Transverse colon (tissue), 4 donors: ENCODE data around the gene VWA3B. TPM values are rescaled to one million over a fixed set of nuclear protein-coding genes. Genes with fewer than 3 reads are reported as not detected.

Experiments used
- DNase-seq: peaks from one replicate; pipeline ENCODE4 v3.0.0-alpha.2; 2019
- H3K27ac ChIP-seq, 4 donors: fragments of 200-600 bp; sonication (generic); 2 replicates each; pipeline ENCODE4 v1.5.1; 2016 to 2018; ENCODE audit warnings: inconsistent platforms in 4 of 4
- H3K27me3 ChIP-seq: fragments of 200-600 bp; sonication (generic); 2 replicates; pipeline ENCODE4 v1.5.1; 2017; ENCODE audit warnings: inconsistent platforms
- H3K36me3 ChIP-seq, 4 donors: fragments of 200-600 bp; sonication (generic); 2 replicates each; pipeline ENCODE4 v1.5.1; 2017 to 2019; ENCODE audit warnings: inconsistent platforms in 4 of 4
- H3K4me1 ChIP-seq, 4 donors: fragments of 200-600 bp; sonication (generic); 2 replicates each; pipeline ENCODE4 v1.5.1; 2017 to 2020; ENCODE audit warnings: inconsistent platforms in 4 of 4
- H3K4me3 ChIP-seq, 4 donors: fragments of 200-600 bp; sonication (generic); 1 replicate in 1 of 4; 2 replicates in 3 of 4; pipeline versions ENCODE4 v1.5.1 to v1.6.1; 2017 to 2019; ENCODE audit warnings: inconsistent platforms in 4 of 4
- H3K9me3 ChIP-seq, 2 donors: fragments of 200-600 bp; sonication (generic); 2 replicates each; pipeline ENCODE4 v1.5.1; 2017 to 2019; ENCODE audit warnings: inconsistent platforms in 2 of 2
- EP300 ChIP-seq: sonication (generic); formaldehyde crosslinking; IDR thresholded peaks from one replicate; pipeline ENCODE4 v1.6.1; 2017; ENCODE audit warnings: antibody characterized with exemption, low read depth
- POLR2A ChIP-seq: fragments of 450-650 bp; IDR thresholded peaks from one replicate; pipeline ENCODE4 v1.6.1; 2016; ENCODE audit warnings: antibody characterized with exemption, mild to moderate bottlenecking, moderate library complexity
- POLR2AphosphoS5 ChIP-seq, 3 donors: sonication (generic); formaldehyde crosslinking; IDR thresholded peaks; one replicate each; pipeline ENCODE4 v1.6.1; 2016; ENCODE audit warnings: antibody characterized with exemption in 3 of 3
- WGBS, 2 donors: methylation state at CpG; one replicate each; pipeline ENCODE4 v1.1.5; 2018; ENCODE audit warnings: low coverage in 1 of 2; 5-methylcytosine and 5-hydroxymethylcytosine counted together
- in situ Hi-C, 4 donors: fragments of 200-750 bp; cut with MboI; loops; one replicate each; pipeline versions ENCODE4 v1.15.0 to v1.15.1; 2017; ENCODE audit warnings: low sequenced_read_pairs in 3 of 4, low pct_ligation_motif_present in 1 of 4, low pct_unique_long_range_greater_than_20kb in 1 of 4
- intact Hi-C: fragments of 100-400 bp; cut with DNase I; formaldehyde crosslinking; loops from one replicate; pipeline ENCODE4 v1.15.1; 2023; ENCODE audit warnings: low total_unique reads
- total RNA-seq, 4 donors: library from RNA; depleted of rRNA; stranded (reverse); fragments of >200 nt; gene quantifications; one replicate each; pipeline ENCODE4 v1.1.0, GENCODE V29; 2016
- TF ChIP-seq, protein P1 (sequence below), 5 experiments: fragments of 200-600 bp in 3 of 5; fragments of 450-650 bp in 2 of 5; sonication (generic) in 3 of 5; IDR thresholded peaks; 1 replicate in 2 of 5; 2 replicates in 3 of 5; pipeline ENCODE4 v1.5.1; 2016 to 2017; ENCODE audit warnings: antibody characterized with exemption in 5 of 5, inconsistent platforms in 3 of 5, mild to moderate bottlenecking in 2 of 5, moderate library complexity in 1 of 5

The VWA3B gene
- total RNA-seq, 4 donors from 2014 or later = 0.41 to 0.48 TPM; not detected in 2

DNA sequence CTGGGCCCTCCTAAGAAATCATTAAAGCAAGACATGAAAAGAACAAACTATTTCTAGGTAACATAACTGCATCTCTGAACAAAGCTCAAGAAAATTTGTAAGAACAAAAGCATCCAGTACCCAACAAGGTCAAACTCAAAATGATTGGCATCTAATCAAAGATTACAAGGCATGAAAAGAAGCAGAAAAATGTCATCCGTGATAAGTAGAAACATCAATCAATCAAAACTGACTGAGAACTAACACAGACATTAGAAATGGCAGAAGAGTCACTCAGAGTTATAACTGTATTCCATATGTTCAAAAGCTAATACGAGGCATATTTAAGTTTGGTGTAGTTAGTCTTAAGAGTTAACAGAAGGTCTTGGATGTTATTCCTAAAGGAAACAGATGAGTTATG lies 80.9 kb downstream of the VWA3B start:
- Histone ChIP-seq H3K36me3 (no peaks in the 10 kb centered on the region), H3K27me3 (peaks cover 3% of the 10 kb centered on the region), H3K27ac (no peak overlapping the region), H3K4me1 (peaks cover 0 to 2% (median 0%) of the 10 kb centered on the region in 4 donors), H3K9me3 (no peaks in the 10 kb centered on the region), H3K4me3 (no peak overlapping the region)
- no peak for DNase-seq
- intact Hi-C loops = no loop called here
- TF ChIP-seq EP300 = no peak
- no peak for TF ChIP-seq POLR2A
- TF ChIP-seq POLR2AphosphoS5 (IDR thresholded peaks at IDR 0.05) = no peak
- TF ChIP-seq, protein P1, sequence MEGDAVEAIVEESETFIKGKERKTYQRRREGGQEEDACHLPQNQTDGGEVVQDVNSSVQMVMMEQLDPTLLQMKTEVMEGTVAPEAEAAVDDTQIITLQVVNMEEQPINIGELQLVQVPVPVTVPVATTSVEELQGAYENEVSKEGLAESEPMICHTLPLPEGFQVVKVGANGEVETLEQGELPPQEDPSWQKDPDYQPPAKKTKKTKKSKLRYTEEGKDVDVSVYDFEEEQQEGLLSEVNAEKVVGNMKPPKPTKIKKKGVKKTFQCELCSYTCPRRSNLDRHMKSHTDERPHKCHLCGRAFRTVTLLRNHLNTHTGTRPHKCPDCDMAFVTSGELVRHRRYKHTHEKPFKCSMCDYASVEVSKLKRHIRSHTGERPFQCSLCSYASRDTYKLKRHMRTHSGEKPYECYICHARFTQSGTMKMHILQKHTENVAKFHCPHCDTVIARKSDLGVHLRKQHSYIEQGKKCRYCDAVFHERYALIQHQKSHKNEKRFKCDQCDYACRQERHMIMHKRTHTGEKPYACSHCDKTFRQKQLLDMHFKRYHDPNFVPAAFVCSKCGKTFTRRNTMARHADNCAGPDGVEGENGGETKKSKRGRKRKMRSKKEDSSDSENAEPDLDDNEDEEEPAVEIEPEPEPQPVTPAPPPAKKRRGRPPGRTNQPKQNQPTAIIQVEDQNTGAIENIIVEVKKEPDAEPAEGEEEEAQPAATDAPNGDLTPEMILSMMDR (IDR thresholded peaks at IDR 0.05) = no peak
- in situ Hi-C loops = no loop called here
- 76 to 92% methylated on average over 2 of the region's 2 CpGs for WGBS, 2 donors

DNA sequence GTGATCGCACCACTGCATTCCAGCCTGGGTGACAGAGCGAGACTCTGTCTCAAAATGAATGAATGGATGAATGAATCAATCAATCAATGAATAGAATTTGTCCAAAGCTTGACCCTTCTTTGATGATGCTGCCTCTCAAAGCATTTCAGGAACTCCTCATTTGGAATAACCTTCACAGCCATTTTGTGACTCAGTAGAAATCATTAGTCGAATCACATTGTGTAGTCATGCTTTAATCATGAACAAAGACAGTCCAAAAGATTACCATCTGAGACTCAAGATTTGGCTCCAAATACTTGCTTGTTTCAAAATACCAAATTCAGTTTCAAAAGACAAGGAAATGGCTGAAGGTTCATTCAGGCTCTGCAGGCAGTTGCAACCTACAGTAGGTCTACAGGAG lies 83.1 kb downstream of the VWA3B start:
- DNase-seq = no peak
- TF ChIP-seq EP300 (no peak), POLR2A (no peak)
- TF ChIP-seq, protein P1 (IDR thresholded peaks at IDR 0.05) = no peak
- Histone ChIP-seq H3K4me1 (no peaks in the 10 kb centered on the region), H3K4me3 (no peak overlapping the region), H3K27me3 (peaks cover 3% of the 10 kb centered on the region), H3K27ac (no peak overlapping the region), H3K36me3 (no peaks in the 10 kb centered on the region), H3K9me3 (no peaks in the 10 kb centered on the region)
- intact Hi-C loops (no loop called here), in situ Hi-C loops (no loop called here)
- 88 to 93% methylated on average over 3 of the region's 3 CpGs for WGBS, 2 donors

DNA sequence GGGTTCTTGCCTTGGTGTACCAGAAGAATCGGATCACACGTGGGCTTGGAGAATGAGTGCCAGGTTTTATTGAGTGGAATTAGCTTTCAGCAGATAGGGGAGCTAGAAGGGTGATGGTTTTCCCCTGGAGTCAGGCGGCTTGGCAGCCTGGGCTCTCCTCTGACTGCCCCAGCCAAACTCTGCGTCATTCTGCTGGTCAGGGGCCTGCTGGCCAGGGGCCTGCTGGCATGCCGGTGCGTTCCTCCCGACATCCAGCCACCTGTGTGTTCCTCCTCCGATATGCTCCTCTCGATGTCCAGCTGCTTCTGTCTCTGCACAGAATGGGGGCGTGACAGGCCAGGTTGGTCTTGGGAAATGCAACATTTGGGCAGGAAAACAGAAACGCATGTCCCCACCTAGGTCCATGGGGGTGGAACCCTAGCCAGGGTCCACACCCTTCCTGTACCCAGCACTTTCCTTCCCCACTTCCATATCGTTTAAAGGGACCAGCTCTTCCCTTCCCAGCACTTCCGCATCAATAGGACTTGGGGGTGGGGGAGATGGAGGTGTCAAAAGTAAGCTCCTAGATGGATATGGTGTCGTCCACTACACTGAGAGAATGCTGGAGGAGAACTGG lies 85.3 kb downstream of the VWA3B start:
- peaks cover 12% of the 10 kb centered on the region for H3K27me3 ChIP-seq
- H3K36me3 ChIP-seq = no peaks in the 10 kb centered on the region
- in situ Hi-C loops (no loop called here), intact Hi-C loops (no loop called here)
- TF ChIP-seq POLR2AphosphoS5 (IDR thresholded peaks at IDR 0.05) (no peak), POLR2A (no peak), EP300 (no peak)
- TF ChIP-seq, protein P1 (IDR thresholded peaks at IDR 0.05) = no peak
- no peak for DNase-seq
- no peak overlapping the region for H3K4me3 ChIP-seq
- no peak overlapping the region for H3K27ac ChIP-seq
- 64 to 82% methylated on average over 1 to 14 of the region's 14 CpGs for WGBS, 2 donors
- no peaks in the 10 kb centered on the region for H3K9me3 ChIP-seq
- no peaks in the 10 kb centered on the region for H3K4me1 ChIP-seq

DNA sequence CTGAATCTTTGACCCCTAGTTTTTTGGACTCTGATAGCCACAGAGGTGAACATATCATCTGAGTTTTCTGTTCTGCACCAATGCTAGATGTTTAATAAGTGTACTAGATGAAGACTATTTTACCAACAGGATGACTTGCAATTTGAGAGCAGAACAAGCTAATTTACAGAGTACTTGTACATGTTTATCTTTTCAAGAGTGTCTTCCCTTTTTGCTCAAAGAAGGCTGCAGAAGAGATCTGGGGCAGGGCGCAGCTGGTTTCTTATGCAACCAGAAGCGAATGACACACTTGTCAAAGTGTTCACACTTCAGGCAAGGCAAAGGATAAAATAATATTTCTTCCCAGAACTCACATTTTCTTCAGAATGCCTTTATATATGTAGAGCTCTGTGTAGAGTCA lies 86.0 kb downstream of the VWA3B start:
- WGBS, 2 donors = 64% methylated on average over 2 of the region's 2 CpGs; no CpG with 5 or more reads in 1 of the 2 donors
- no peaks in the 10 kb centered on the region for H3K4me1 ChIP-seq
- H3K9me3 ChIP-seq = no peaks in the 10 kb centered on the region
- intact Hi-C loops = no loop called here
- H3K27ac ChIP-seq = no peak overlapping the region
- H3K27me3 ChIP-seq = peaks cover 16% of the 10 kb centered on the region
- TF ChIP-seq POLR2AphosphoS5 (IDR thresholded peaks at IDR 0.05) = peak in 1 of 3 donors; percentile 6
- TF ChIP-seq, protein P1 (IDR thresholded peaks at IDR 0.05) = no peak
- no peaks in the 10 kb centered on the region for H3K36me3 ChIP-seq
- H3K4me3 ChIP-seq = no peak overlapping the region
- in situ Hi-C loops = no loop called here
- DNase-seq = no peak
